ENCODE results near the gene IMMT.

The IMMT gene

GRCh38 chr2:86171295-86171694, 24.0 kb downstream of the IMMT start:
- H3K4me3 ChIP-seq (ENCODE audit: low read depth, low read length): no peak overlapping the region
- no peak for DNase-seq (ENCODE audit: low read depth)
- no peak for TF ChIP-seq MAX (IDR thresholded peaks at IDR 0.05; ENCODE audit: low read depth, low read length)
- no peak for TF ChIP-seq CTCF (IDR thresholded peaks at IDR 0.05; ENCODE audit: low read depth, low read length)
- TF ChIP-seq POLR2A (IDR thresholded peaks at IDR 0.05; ENCODE audit: extremely low read depth, insufficient read length): no peak
- TF ChIP-seq MYC (IDR thresholded peaks at IDR 0.05; ENCODE audit: low read depth, low read length): no peak

- DNase-seq (ENCODE audit: low read depth): no peak
- no peak overlapping the region for H3K4me3 ChIP-seq (ENCODE audit: low read depth, low read length)
- TF ChIP-seq CTCF (IDR thresholded peaks at IDR 0.05; ENCODE audit: low read depth, low read length) (no peak), MAX (IDR thresholded peaks at IDR 0.05; ENCODE audit: low read depth, low read length) (no peak), MYC (IDR thresholded peaks at IDR 0.05; ENCODE audit: low read depth, low read length) (no peak), POLR2A (IDR thresholded peaks at IDR 0.05; ENCODE audit: extremely low read depth, insufficient read length) (no peak)
These were observed 24.8 kb downstream of the IMMT start for GRCh38 chr2:86170449-86170848.

GRCh38 chr2:86160156-86160952, 34.9 kb downstream of the IMMT start:
- no peak overlapping the region for H3K4me3 ChIP-seq (ENCODE audit: low read depth, low read length)
- no peak for DNase-seq (ENCODE audit: low read depth)
- no peak for TF ChIP-seq MYC (IDR thresholded peaks at IDR 0.05; ENCODE audit: low read depth, low read length)
- no peak for TF ChIP-seq MAX (IDR thresholded peaks at IDR 0.05; ENCODE audit: low read depth, low read length)
- TF ChIP-seq POLR2A (IDR thresholded peaks at IDR 0.05; ENCODE audit: extremely low read depth, insufficient read length): no peak
- no peak for TF ChIP-seq CTCF (IDR thresholded peaks at IDR 0.05; ENCODE audit: low read depth, low read length)

- TF ChIP-seq MAX (IDR thresholded peaks at IDR 0.05; ENCODE audit: low read depth, low read length): no peak
- no peak for TF ChIP-seq CTCF (IDR thresholded peaks at IDR 0.05; ENCODE audit: low read depth, low read length)
- TF ChIP-seq POLR2A (IDR thresholded peaks at IDR 0.05; ENCODE audit: extremely low read depth, insufficient read length): no peak
- no peak for TF ChIP-seq MYC (IDR thresholded peaks at IDR 0.05; ENCODE audit: low read depth, low read length)
- H3K4me3 ChIP-seq (ENCODE audit: low read depth, low read length): no peak overlapping the region
- no peak for DNase-seq (ENCODE audit: low read depth)
These were observed 37.0 kb downstream of the IMMT start for GRCh38 chr2:86158286-86158685.

GRCh38 chr2:86157009-86157556, 38.2 kb downstream of the IMMT start:
- no peak for DNase-seq (ENCODE audit: low read depth)
- H3K4me3 ChIP-seq (ENCODE audit: low read depth, low read length): no peak overlapping the region
- TF ChIP-seq MAX (IDR thresholded peaks at IDR 0.05; ENCODE audit: low read depth, low read length) (no peak), CTCF (IDR thresholded peaks at IDR 0.05; ENCODE audit: low read depth, low read length) (no peak), MYC (IDR thresholded peaks at IDR 0.05; ENCODE audit: low read depth, low read length) (no peak), POLR2A (IDR thresholded peaks at IDR 0.05; ENCODE audit: extremely low read depth, insufficient read length) (no peak)

Data from NB4 (cell line).